ENCODE measurements around the gene CCKAR. TPM values are rescaled to one million over a fixed set of nuclear protein-coding genes. Genes with fewer than 3 reads are reported as not detected.

CCKAR gene, protein sequence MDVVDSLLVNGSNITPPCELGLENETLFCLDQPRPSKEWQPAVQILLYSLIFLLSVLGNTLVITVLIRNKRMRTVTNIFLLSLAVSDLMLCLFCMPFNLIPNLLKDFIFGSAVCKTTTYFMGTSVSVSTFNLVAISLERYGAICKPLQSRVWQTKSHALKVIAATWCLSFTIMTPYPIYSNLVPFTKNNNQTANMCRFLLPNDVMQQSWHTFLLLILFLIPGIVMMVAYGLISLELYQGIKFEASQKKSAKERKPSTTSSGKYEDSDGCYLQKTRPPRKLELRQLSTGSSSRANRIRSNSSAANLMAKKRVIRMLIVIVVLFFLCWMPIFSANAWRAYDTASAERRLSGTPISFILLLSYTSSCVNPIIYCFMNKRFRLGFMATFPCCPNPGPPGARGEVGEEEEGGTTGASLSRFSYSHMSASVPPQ
- not detected in 5 replicates for total RNA-seq (2022; extraction: Qiagen RNA extraction)

DNA sequence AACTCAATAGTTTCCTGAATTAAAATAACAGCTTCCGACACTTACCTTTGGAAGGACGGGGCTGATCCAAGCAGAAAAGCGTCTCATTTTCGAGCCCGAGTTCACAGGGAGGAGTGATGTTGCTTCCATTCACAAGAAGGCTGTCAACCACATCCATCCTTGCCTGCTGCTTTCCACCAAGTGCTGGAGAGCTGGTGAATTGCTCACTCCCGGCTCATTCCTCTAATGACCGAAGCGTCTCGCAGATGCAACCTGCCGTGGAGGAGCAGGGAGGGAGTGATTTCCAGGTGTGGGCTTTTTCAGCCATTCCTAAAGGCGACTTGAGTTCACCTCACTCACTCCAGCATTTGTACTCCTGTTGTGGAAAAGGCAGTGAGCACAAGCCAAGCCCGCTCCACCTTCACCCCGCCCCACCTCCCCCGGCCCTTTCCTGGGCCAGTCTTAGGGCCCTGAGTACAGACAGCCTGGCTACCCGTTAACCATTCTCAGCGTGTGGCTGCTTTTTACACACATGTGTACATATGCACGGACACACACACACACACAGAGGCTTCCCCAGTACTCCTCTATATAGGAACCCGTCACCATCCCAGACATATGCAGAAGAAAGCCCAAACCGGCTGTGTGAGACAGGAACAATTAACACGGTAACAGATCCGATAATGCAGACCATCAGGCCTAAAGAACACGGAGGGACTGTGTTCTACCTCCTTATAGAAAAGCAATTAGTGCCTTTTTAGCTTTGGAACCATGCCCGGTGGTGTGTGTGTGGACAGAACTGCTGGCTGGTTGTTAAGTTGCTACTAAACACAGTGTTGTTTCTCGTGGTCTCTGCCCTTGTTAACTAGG, at the start of gene CCKAR:
TSS of gene CCKAR (minus strand) at position 374 of the 849 bp plus-strand sequence. CDS start at position 157, 217 bp downstream.

Other genes starting within 250 kb of the CCKAR start
- 8.8 to 15.3 TPM (median 11.8 TPM) in 5 replicates for gene RBPJ, start 169.5 kb downstream of the CCKAR start, total RNA-seq (2022; extraction: Qiagen RNA extraction)
- 4.2 to 6.6 TPM (median 5.1 TPM) in 5 replicates for gene TBC1D19, start 93.6 kb upstream of the CCKAR start, total RNA-seq (2022; extraction: Qiagen RNA extraction)